GM19324 (cell line): ENCODE data around the gene TAAR2.
"Not testable (repeated sequence)": the region's sequence is repeated elsewhere in the genome, so short reads cannot be mapped to it uniquely, and the experiment has no call there.

Source experiments
- ATAC-seq: cut with Tn5 transposase; IDR thresholded peaks from one replicate; pipeline ENCODE4 v1.9.1; 2021; ENCODE audit warnings: mild to moderate bottlenecking, moderate library complexity; ENCODE audit not compliant: unreplicated experiment, low FRiP score

Gene TAAR2, protein sequence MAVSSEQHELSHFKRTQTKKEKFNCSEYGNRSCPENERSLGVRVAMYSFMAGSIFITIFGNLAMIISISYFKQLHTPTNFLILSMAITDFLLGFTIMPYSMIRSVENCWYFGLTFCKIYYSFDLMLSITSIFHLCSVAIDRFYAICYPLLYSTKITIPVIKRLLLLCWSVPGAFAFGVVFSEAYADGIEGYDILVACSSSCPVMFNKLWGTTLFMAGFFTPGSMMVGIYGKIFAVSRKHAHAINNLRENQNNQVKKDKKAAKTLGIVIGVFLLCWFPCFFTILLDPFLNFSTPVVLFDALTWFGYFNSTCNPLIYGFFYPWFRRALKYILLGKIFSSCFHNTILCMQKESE

DNA sequence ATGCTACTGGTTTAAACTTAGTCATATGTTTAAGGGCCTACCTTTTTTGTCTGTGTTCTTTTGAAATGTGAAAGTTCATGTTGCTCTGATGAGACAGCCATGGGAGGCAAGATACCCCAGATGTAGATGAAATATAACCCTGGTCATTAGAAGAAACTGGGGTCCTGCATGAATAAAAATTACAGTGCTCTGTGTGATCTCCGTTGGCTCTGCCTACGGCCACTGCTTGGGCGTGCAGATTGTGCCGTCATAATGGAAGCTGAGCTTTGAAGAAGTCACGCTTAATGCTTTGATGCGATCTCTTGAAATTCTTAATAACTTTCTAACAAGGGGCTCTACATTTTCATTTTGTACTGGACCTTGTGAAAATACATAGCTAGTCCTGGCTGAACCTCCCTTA lies at the start of gene TAAR2:
Gene TAAR2, minus strand, starts transcription at position 101 of the 400 bp plus-strand sequence. Its CDS starts 0 bp downstream, at position 101.
- no peak for ATAC-seq

DNA sequence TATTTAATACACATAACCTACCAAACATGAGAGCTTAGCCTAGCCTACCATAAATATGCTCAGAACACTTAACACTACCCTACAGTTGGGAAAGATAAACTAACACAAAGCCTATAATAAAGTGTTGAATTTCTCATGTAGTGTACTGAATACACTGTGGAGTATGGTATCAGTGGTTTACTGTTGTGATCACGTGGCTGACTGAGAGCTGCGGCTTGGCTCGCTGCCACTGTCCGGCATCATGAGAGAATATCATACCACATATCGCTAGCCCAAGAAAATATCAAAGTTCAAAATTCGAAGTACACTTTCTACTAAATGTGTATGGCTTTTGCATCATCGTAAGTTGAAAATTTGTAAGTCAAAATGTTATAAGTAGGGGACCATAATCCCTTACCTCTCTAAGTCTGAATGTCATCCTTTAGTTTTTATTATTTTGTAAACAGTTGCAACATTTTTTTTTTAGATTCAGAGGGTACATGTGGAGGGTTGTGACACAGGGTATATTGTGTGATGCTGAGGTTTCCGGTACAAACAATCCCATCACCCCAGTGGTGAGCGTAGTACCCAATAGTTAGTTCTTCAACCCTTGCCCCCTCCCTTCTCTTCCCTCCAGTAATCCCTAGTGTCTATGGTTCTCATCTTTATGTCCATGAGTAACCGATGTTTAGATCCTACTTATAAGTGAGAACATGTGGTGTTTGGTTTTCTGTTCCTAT lies 49.5 kb upstream of the TAAR2 start:
- ATAC-seq, result no peak

DNA sequence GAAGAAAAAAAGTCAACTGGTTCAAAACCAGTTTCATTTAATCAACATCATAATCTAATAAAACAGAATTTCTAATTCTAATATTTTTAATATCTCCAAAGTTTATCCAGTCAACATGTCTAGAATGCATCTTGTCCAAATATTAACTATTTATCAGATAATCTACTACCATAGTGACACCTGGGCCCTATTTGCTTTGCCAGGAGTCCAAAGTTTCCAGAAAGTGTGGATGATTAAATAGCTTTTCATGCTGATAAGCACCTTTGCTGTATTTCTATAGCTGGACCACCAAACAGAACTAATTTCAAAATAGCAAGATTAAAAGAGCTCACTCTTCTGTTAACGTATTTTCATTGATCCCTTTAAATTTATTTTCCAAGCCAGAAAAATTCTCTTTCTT lies 47.2 kb upstream of the TAAR2 start:
- ATAC-seq, result no peak

DNA sequence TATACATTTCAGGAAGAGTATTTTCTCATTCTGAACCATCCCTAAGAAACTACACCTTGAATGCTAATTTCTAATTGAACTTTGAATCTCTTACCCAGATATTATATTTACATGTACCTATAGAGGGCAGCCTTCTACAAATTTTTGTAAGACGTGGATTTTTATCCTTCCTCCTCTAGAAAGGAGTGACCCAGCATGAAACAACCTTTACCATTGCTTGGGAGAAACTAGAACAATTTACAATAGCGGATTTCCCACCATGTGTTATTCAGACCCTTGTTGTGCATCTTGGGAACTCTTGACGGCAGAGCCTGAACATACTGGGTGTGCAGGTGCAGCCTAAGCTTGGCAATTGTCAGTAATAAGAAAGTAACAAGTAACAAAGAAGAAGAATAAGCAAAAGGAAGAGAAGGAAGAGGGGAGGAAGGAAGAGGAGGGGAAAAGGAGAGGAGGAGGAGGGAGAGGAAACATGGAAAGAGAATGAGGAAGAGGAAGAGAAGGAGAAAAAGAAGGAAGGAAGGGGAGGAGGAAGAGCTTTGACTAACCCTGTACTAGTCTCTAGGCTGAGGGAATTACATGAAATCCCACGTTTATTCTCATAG lies 45.7 kb upstream of the TAAR2 start:
- peak; percentile 57 for ATAC-seq

DNA sequence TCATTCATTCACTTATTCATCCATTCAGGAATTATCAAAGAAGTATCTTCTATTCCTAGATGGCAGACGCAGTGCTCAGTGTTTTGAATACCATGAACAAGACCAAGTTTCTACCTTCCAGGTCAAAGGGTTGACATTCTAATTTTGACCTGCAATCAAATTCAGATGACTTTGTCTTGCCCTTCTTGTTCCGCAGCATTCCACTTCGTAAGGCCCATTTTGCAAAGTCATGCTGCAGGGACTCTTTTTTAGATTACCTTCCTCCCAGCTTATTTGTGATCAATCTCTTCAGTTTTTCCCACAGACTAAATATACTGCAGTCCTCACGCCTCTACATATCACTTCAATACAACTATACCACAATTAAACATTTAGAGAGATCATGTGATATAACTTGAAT lies 42.0 kb upstream of the TAAR2 start:
- ATAC-seq, result no peak

DNA sequence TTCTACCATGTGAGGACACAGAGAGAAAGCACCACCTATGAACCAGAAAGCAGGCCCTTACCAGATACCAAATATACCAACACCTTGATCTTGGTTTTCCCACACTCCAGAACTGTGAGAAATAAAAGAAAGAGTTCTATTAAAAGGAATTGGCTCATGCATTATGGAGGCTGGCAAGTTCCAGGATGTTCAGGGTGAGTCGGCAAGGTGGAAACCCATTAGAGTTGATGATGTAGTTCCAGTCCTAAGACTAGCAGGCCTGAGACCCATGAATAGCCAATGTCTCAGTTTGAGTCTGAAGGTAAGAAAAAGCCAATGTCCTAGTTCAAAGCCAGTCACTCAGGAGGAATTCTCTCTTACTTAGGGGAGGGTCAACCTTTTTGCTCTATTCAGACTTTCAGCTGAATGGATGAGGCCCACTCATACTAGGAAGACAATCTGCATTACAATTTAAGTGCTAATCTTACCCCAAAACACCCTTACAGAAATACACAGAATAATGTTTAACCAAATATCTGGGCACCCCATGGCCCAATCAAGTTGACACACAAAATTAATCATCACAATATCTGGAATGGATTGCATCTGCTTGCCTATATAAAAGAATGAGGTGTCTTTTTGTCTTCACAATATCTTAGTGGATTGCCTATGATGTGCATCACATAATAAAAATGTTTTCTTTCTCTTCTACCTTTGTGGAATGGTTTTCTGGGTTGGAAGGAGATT lies 40.4 kb upstream of the TAAR2 start:
- no peak for ATAC-seq

DNA sequence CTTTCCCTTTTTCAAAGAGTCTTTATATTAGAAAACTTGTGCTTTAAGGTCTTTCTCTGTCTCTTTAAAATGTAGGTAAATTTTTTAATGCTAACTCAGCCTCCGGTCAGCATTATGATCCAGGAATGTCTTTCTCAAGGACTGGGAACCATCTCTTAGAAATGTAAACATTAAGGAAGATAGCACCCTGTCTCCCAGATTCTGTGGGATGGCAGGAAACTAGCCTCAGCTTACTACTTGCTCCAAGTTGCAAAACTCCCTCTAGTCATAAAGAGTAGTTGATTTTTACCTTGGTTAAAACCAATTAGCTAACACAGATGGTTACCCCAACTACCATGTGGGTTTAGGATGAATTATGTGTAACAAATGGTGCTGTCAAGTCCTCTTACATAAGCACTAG lies 39.6 kb upstream of the TAAR2 start:
- no peak for ATAC-seq

DNA sequence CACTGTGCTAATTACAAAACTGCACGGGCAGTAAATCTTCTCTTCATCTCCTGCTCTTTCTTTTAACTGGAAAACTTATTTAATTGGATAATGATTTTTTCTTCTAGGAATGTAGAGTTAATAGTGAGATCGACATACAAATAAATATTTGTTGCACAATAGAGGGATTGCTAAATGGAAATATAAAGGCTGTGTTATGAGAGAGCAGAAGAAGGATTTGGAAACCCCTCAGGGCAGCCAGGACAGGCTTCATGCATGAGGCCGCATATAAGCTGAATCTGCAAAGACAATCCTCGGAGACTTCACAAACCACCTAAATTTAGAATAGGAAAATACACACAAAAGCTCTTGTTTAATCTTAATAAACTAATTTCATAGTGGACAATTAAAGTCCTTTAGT lies 37.8 kb upstream of the TAAR2 start:
- ATAC-seq, result no peak

DNA sequence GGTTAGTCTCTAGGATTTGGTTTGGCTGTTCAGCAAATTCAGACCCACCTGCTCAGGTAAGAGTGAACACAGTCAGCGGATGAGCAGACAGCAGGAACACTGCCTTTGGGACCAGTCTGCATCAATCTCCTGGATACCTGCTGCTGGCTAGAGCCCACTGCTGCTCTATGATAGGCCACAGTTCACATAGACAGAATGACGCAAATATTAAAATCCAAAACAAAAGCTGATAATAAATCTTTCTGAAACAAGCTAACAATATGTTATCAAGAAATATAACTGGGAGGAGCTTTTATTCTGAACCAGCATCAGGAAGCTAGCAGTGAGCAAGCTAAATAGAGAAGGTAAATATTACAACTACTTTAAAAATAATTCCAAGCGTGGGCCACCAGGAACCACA lies 35.0 kb upstream of the TAAR2 start, which contains the start of gene TAAR1:
Gene TAAR1, minus strand, starts transcription at position 101 of the 400 bp plus-strand sequence. CDS start 13,179 bp downstream, outside the sequence.
- no peak for ATAC-seq

DNA sequence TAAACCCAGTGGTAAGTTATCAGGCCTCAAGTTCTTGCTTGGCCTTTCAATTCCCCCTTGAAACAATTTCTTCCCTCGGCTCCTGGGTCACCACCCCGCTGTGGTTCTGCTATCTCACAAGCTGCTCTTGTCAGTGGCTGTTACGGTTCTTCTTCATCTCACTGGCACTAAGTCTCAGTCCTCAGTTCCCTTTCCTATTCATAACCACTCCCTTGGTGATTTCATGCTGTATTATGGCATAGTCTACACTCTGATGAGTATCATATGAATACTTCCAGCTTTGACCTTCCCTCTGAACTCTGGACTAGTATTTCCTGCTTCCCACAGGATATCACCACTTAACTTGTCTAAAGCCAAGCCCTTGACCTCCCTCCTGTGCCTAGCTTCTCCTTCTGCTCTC lies 27.0 kb upstream of the TAAR2 start:
- peak; percentile 54 for ATAC-seq

DNA sequence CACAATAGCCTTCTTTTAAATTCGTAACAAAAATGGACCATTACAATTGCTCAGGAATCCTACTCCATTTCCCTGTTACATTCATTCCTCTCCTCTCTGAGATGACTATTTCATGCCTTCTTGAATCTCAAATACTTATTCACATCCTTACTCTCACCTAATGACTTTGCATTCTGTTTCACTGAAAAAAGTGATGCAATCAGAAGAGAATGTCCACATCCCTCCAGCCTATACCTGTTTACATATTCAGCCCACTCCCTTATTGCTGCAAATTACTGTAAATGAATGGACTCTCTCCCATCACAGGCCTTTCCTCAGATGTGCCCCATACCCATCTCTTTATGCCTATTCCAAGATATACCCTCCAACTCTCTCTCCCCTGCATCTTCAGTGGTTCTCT lies 26.4 kb upstream of the TAAR2 start:
- ATAC-seq, result no peak

DNA sequence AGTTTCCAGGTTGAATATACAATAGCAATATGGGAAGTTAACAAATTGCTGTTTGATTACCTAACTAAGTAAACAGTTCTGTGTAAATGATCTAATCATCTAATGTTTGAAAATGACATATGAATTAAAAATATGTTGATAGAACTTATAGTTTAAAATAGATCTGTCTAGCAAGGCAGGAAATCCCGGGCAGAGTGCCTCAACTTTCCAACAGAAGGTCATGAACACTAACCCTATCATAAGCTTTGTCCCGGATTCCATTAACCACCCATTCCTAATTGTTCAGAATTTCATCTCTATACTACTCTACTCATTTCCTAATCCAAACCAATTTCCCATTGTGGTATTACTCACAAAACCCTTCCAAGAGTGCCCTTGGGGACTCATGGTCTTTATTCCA lies 24.8 kb upstream of the TAAR2 start:
- no peak for ATAC-seq

DNA sequence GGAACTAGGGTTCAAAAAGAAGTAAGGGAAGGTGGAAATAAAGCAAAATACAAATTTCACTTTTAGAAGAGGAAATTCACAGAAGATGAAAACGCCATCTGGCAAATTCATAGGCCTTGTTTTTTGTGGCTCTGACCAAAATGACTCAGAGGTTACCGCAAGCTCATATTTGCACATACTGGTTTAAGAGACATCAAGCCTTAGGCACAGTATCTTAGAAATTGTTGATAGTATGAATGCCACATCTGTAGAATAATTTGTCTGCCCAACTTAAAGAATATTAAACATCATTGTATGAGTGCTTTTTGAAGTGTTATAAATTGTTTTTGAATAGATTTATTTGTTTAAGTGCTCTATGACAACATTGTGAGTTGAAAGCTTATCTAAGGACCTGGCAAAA lies 24.3 kb upstream of the TAAR2 start:
- ATAC-seq, result peak; percentile 70

DNA sequence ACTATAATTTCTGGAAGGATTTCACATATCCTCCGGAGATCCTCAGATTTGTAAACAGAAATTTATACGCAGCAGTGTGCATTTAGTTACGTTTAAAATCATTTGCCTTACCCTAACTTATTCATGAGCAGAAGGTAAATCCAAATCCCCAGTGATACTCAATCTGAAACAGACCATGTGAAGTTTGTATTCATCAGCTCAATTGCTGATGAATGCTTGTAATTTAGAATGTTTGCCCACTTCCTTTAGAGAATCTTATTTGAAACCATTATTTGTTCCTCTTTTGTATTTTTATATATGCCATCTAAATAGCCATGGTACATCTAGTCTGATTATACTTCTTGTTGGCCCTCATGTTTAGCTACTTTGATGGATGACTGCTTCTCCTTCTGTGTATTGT lies 19.5 kb upstream of the TAAR2 start:
- ATAC-seq, result no peak

DNA sequence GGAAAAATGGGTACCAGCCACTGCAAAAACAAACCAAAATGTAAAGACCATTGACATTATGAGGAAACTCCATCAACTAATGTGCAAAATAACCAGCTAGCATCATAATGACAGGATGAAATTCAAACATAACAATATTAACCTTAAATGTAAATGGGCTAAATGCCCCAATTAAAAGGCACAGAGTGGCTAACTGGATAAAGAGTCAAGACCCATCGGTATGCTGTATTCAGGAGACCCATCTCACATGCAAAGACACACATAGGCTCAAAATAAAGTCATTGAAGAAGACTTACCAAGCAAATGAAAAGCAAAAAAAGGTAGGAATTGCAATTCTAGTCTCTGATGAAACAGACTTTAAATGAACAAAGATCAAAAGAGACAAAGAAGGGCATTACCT lies 13.1 kb upstream of the TAAR2 start:
- not testable (repeated sequence) for ATAC-seq

DNA sequence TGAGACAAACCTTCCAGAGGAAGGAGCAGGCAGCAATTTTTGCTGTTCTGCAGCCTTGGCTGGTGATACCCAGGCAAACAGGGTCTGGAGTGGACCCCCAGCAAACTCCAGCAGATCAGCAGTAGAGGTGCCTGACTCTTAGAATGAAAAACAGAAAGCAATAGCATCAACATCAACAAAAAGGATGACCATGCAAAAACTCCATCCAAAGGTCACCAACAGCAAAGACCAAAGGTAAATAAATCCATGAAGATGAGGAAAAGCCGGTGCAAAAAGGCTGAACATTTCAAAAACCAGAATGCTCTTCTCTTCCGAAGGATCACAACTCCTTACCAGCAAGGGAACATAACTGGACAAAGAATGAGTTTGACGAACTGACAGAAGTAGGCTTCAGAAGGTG lies 11.8 kb upstream of the TAAR2 start:
- ATAC-seq, result not testable (repeated sequence)

DNA sequence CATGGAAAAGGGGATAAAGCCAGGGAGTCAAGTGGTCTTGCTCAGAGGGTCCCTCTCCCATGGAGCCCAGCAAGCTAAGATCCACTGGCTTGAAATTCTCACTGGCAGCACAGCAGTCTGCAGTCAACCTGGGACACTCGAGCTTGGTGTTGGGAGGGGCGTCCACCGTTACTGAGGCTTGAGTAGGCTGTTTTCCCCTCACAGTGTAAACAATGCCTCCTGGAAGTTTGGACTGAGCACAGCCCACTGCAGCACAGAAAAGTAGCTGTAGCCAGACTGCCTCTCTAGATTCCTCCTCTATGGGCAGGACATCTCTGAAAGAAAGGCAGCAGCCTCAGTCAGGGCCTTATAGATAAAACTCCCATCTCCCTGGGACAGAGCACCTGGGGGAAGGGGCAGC lies 11.2 kb upstream of the TAAR2 start:
- ATAC-seq, result not testable (repeated sequence)

DNA sequence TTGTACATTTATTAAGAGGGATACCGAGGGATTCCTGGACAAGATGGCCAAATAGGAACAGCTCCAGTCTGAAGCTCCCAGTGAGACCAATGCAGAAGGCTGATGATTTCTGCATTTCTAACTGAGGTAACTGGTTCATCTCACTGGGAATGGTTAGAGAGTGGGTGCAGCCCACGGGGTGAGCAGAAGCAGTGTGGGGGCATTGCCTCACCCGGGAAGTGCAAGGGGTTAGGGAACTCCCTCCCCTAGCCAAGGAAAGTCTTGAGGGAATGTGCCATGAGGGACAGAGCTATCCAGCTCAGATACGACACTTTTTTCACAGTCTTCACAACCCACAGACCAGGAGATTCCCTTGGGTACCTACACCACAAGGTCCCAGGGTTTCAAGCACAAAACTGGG lies 10.7 kb upstream of the TAAR2 start:
- ATAC-seq, result no peak

DNA sequence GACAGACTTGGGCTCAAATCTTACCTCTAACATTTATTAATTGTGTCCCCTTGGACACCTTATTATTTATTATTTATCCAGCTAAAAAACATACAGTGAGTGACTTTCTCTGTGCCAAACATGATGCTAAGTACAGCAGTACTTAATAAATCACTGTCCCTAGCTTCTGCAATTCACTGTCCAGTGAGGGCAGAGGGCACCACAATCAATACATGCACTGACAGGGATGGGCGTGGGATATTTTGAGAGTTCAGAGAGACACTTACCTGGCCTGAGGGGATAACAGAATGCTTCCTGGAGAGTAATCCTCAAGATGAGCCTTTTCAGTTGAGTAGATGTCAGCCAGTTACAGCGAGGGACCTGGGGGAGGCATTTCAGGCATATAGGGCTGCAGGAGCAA lies 9.3 kb upstream of the TAAR2 start:
- ATAC-seq, result no peak

DNA sequence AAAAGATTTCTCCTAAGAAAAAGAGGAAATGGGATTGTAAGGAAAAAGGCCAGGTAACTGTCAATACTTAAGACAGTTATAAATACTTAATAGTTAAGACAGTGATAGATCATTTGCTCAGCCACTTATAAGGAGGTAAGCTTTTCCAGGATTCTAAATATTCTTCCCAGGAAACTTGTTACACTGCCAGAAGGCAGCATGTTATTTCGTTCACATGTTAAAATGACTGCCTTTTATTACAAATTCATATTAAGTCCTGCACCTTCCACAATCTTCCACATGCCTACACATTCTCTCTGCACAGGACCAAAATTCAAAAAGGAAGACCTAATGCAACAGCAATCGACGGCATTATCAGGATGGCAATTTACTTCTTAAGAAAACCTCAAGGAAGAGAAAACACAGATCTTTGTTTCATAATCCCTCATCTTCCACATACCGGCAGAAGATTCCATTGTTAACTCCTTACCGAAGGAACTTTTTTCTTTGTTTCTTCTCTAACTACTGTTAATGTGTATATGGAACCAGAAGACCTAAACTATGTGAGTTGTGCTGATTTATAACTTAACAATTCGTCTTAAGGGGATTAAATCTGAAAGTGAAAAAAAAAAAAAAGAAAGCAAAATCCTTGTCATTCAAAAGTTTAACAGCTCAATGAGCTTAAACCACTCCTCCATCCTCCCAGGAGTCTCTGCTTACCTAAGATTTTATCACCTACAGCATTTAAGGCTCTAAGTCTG lies 799 bp downstream of the TAAR2 start:
- ATAC-seq, result no peak
